ENCODE data around the gene SPRYD3. TPM values are rescaled to one million over a fixed set of nuclear protein-coding genes. Genes with fewer than 3 reads are reported as not detected.

SPRYD3 gene
- total RNA-seq, 1 experiment from 2014 or later: 18.5 TPM

DNA sequence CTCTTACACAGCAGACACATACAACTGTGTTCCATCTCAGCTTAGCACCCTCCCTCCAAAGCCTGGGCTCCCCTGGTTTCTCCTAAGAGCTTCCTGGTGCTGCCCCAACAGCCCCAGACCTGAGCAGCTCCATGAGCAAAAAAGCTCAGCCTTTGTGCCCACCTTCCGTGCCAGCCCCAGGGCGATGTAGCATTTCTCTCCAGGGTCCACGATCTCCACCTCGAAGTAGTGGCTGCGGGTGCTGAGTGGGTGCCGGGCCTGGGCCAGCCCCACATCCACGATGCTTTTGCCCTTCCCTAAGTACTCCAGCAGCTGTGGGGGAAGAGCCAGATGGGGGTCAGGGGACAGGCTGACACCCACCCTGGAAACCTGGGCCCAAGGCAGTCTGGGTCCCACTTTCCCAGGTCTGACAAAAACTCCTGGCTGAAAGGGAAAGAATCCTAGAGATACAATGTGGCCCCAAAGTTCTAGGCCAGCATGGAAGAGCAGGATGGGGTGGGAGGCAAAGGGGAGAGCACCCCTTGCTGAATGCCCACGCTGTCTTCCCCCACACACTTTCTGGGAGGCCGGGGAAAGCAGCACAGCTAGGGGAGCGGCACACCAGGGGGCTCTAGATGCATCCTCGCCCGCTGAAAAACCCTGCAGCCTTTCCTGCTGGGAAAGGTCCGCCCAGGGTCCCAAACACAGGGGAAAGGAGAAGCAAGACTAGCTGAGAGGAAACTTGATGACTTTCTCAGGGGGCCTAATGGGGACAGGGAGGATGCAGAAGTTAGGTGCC is 11.0 kb downstream of the SPRYD3 start:
- no peaks in the 10 kb centered on the region for H4K20me1 ChIP-seq (ENCODE audit: low read length)
- H3K9me2 ChIP-seq (replicated peaks; ENCODE audit: low read length): no peaks in the 10 kb centered on the region
- H3K4me3 ChIP-seq (ENCODE audit: low read length): no peak overlapping the region
- TF ChIP-seq EZH2phosphoT487 (IDR thresholded peaks at IDR 0.05; ENCODE audit: borderline replicate concordance, low read length): no peak
- TF ChIP-seq, protein P1, sequence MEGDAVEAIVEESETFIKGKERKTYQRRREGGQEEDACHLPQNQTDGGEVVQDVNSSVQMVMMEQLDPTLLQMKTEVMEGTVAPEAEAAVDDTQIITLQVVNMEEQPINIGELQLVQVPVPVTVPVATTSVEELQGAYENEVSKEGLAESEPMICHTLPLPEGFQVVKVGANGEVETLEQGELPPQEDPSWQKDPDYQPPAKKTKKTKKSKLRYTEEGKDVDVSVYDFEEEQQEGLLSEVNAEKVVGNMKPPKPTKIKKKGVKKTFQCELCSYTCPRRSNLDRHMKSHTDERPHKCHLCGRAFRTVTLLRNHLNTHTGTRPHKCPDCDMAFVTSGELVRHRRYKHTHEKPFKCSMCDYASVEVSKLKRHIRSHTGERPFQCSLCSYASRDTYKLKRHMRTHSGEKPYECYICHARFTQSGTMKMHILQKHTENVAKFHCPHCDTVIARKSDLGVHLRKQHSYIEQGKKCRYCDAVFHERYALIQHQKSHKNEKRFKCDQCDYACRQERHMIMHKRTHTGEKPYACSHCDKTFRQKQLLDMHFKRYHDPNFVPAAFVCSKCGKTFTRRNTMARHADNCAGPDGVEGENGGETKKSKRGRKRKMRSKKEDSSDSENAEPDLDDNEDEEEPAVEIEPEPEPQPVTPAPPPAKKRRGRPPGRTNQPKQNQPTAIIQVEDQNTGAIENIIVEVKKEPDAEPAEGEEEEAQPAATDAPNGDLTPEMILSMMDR (conservative IDR thresholded peaks at IDR 0.05; ENCODE audit: low read depth, low read length): no peak
- TF ChIP-seq EZH2 (IDR thresholded peaks at IDR 0.05; ENCODE audit: low read length, unreplicated experiment): no peak
- no peak overlapping the region for H3K4me2 ChIP-seq (ENCODE audit: low read length)
- peaks cover 17% of the 10 kb centered on the region for H3K4me1 ChIP-seq (ENCODE audit: insufficient read depth, low read length)
- H2AFZ ChIP-seq (ENCODE audit: low read length): no peak overlapping the region
- H3F3A ChIP-seq (ENCODE audit: low read length, unreplicated experiment): no peaks in the 10 kb centered on the region
- ChIA-PET CTCF (no interaction called here), POLR2A (ENCODE audit: unreplicated experiment) (no interaction called here)
- no peaks in the 10 kb centered on the region for H3K9me3 ChIP-seq (ENCODE audit: low read length)
- intact Hi-C loops (cut with micrococcal nuclease): loop anchor here (10.0 kb wide), 1 partner anchor 107 kb away; no protein-coding TSS in a partner anchor
- no peaks in the 10 kb centered on the region for H3K27me3 ChIP-seq (ENCODE audit: low read length)
- ATAC-seq (no peak), DNase-seq (no peak)
- peaks cover 4% of the 10 kb centered on the region; the same call in 1 of the 2 replicates for H3K36me3 ChIP-seq (ENCODE audit: low read depth, low read length)
- BruUV-seq (replicated peaks): no TSS peak
- H3K79me2 ChIP-seq (ENCODE audit: low read length): no peaks in the 10 kb centered on the region
- no peak overlapping the region for H3K9ac ChIP-seq (ENCODE audit: low read length)
- H3K27ac ChIP-seq (ENCODE audit: low read length): no peak overlapping the region

DNA sequence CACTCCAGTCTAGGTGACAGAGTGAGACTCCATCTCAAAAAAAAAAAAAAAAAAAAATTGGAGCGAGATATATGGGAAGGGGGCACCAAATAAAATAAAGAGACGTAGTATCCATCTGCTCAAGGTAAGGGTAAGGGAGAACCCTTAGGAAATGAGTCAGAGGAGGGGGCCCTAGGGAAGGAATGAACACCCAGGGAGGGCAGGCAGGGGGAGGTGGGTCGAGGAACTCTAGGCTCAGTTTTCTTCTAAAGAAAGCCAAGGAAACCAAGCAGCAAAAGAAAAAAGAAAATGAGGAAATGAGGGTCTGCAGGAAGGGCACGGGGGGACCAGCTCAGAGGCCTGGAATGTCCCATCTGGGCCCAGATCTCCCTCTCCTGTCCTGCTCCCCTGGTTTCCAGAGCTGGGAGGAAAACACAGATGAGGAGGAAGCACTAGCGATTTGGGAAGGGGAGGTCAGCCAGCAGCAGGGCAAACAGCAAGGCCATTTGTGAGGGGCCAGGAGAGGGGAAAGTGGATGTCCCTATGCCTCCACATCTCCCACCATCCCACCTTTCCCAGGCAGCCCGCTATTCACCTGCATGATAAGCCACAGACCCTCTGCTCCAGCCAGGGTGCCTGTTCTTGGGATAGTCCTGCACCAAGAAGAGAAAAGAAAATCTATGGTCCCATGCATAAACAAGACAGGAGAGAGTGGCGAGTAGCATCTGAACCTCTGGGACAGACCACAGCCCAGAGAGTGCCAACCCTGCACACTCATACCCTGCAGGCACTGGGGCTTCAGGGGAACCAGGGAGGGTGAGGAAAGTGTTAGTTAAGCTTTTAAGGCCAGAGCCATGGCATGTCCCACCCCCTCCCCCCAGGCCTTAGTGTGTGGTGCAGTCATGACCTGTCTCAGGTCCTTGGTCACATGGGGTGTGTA is 11.9 kb downstream of the SPRYD3 start:
- Histone ChIP-seq H3K4me3 (ENCODE audit: low read length) (no peak overlapping the region), H4K20me1 (ENCODE audit: low read length) (no peaks in the 10 kb centered on the region), H3K27ac (ENCODE audit: low read length) (no peak overlapping the region), H3K27me3 (ENCODE audit: low read length) (no peaks in the 10 kb centered on the region), H2AFZ (ENCODE audit: low read length) (no peak overlapping the region), H3K9me3 (ENCODE audit: low read length) (no peaks in the 10 kb centered on the region), H3K9me2 (replicated peaks; ENCODE audit: low read length) (no peaks in the 10 kb centered on the region), H3K9ac (ENCODE audit: low read length) (no peak overlapping the region), H3F3A (ENCODE audit: low read length, unreplicated experiment) (no peaks in the 10 kb centered on the region), H3K4me1 (ENCODE audit: insufficient read depth, low read length) (peaks cover 17% of the 10 kb centered on the region), H3K79me2 (ENCODE audit: low read length) (no peaks in the 10 kb centered on the region), H3K36me3 (ENCODE audit: low read depth, low read length) (peaks cover 4% of the 10 kb centered on the region; the same call in 1 of the 2 replicates), H3K4me2 (ENCODE audit: low read length) (no peak overlapping the region)
- ATAC-seq (no peak), DNase-seq (no peak)
- CTCF ChIA-PET: interaction anchor here (2.1 kb wide), 1 partner anchor 32 kb away, joined by 37 read pairs; no protein-coding TSS in a partner anchor
- TF ChIP-seq EZH2 (IDR thresholded peaks at IDR 0.05; ENCODE audit: low read length, unreplicated experiment) (no peak), EZH2phosphoT487 (IDR thresholded peaks at IDR 0.05; ENCODE audit: borderline replicate concordance, low read length) (no peak)
- TF ChIP-seq, protein P1 (conservative IDR thresholded peaks at IDR 0.05; ENCODE audit: low read depth, low read length): no peak
- POLR2A ChIA-PET (ENCODE audit: unreplicated experiment): no interaction called here
- intact Hi-C loops (cut with micrococcal nuclease): loop anchor here (10.0 kb wide), 1 partner anchor 107 kb away; no protein-coding TSS in a partner anchor
- no TSS peak for BruUV-seq (replicated peaks)

All from PC-3 (cell line).